Measurements from ENCODE around the gene ZNF813. TPM values are rescaled to one million over a fixed set of nuclear protein-coding genes. Genes with fewer than 3 reads are reported as not detected.
A peak's percentile ranks its signal among the peaks of the same experiment; 100 is the strongest.

The ZNF813 gene
- polyA plus RNA-seq, 2 of the 4 experiments (the other 2 are of a cell fraction), result 0.30 to 0.78 TPM

GRCh38 chr19:53520547-53521372 lies 53.2 kb downstream of the ZNF813 start (continued):
- TF ChIP-seq CTCF (IDR thresholded peaks at IDR 0.05) (no peak), HDAC2 (IDR thresholded peaks at IDR 0.05) (peak; percentile 95)

GRCh38 chr19:53521373-53522202 lies 54.1 kb downstream of the ZNF813 start:
- Histone ChIP-seq H3K4me3 (peak overlapping the region; percentile 71), H3K4me2 (peak overlapping the region; percentile 79), H3K9me3 (peaks cover 60% of the 10 kb centered on the region), H3K27ac (peak overlapping the region; percentile 71 to 84), H3K4me1 (0 out of 3 replicates have a peak, but pooled peaks cover 3% of the 10 kb centered on the region)
- FAIRE-seq (no peak), DNase-seq (ENCODE audit: low read depth in 1 of 2, low spot score in 1 of 2) (no peak), ATAC-seq (peak; percentile 19 to 20; a peak in 4 of 6 replicates)
- 39% methylated on average over 26 of the region's 33 CpGs for WGBS (ENCODE audit: missing lambda C conversion rate)
- CTCF ChIA-PET, result interaction anchor here (0.6 to 1.3 kb wide), 3 partner anchors 12 to 209 kb away, joined by 3 to 4 read pairs (median 3); no protein-coding TSS in a partner anchor
- POLR2A ChIA-PET, result interaction anchor here (0.6 to 1.2 kb wide), 3 partner anchors 16 to 1332 kb away, joined by 4 to 6 read pairs (median 5); partner anchors contain the start of gene PPP2R1A
- TF ChIP-seq HOXA7 (CRISPR knock-in tag; IDR thresholded peaks at IDR 0.05) (no peak), POLR2A (IDR thresholded peaks at IDR 0.05; ENCODE audit: low read length) (0 out of 2 replicates have a peak, but pooled peaks have one; percentile 7)

- 0 out of 3 replicates have a peak, but pooled peaks cover 3% of the 10 kb centered on the region for H3K4me1 ChIP-seq
- TF ChIP-seq CHD4 (IDR thresholded peaks at IDR 0.05; ENCODE audit: borderline replicate concordance) (no peak), HEYL (CRISPR knock-in tag; IDR thresholded peaks at IDR 0.05) (no peak), MYC (IDR thresholded peaks at IDR 0.05; ENCODE audit: borderline replicate concordance, low read length) (no peak), RAD21 (conservative IDR thresholded peaks at IDR 0.05 in 1 of 2, IDR thresholded peaks at IDR 0.05 in 1 of 2) (no peak), ELK1 (IDR thresholded peaks at IDR 0.05; ENCODE audit: low read depth, low read length) (no peak), MAFK (IDR thresholded peaks at IDR 0.05; ENCODE audit: partially characterized antibody) (no peak), POLR2A (IDR thresholded peaks at IDR 0.05; ENCODE audit: low read length) (no peak), GATA3 (IDR thresholded peaks at IDR 0.05; ENCODE audit: borderline replicate concordance) (no peak), POLR2AphosphoS2 (conservative IDR thresholded peaks at IDR 0.05; ENCODE audit: low read length) (no peak)
- TF ChIP-seq, protein P1, sequence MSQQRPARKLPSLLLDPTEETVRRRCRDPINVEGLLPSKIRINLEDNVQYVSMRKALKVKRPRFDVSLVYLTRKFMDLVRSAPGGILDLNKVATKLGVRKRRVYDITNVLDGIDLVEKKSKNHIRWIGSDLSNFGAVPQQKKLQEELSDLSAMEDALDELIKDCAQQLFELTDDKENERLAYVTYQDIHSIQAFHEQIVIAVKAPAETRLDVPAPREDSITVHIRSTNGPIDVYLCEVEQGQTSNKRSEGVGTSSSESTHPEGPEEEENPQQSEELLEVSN (IDR thresholded peaks at IDR 0.05; ENCODE audit: borderline replicate concordance, low read depth), result no peak
- TF ChIP-seq, protein P2, sequence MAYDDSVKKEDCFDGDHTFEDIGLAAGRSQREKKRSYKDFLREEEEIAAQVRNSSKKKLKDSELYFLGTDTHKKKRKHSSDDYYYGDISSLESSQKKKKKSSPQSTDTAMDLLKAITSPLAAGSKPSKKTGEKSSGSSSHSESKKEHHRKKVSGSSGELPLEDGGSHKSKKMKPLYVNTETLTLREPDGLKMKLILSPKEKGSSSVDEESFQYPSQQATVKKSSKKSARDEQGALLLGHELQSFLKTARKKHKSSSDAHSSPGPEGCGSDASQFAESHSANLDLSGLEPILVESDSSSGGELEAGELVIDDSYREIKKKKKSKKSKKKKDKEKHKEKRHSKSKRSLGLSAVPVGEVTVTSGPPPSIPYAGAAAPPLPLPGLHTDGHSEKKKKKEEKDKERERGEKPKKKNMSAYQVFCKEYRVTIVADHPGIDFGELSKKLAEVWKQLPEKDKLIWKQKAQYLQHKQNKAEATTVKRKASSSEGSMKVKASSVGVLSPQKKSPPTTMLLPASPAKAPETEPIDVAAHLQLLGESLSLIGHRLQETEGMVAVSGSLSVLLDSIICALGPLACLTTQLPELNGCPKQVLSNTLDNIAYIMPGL (CRISPR knock-in tag; IDR thresholded peaks at IDR 0.05; ENCODE audit: borderline replicate concordance), result no peak
- no peak overlapping the region for H3K4me3 ChIP-seq
- H3K27ac ChIP-seq, result no peak overlapping the region
- H3K9me3 ChIP-seq, result peaks cover 53% of the 10 kb centered on the region
- DNase-seq (ENCODE audit: low read depth in 1 of 2, low spot score in 1 of 2) (no peak), FAIRE-seq (no peak), ATAC-seq (no peak)
- ChIA-PET POLR2A (no interaction called here), CTCF (no interaction called here)
- no peak overlapping the region for H3K4me2 ChIP-seq
- 89% methylated on average over 2 of the region's 2 CpGs for WGBS (ENCODE audit: missing lambda C conversion rate)
Observed at GRCh38 chr19:53525922-53526321, 58.4 kb downstream of the ZNF813 start.
